Uterus (tissue), 2 donors: ENCODE data around the gene DNAAF1.

Source experiments
- CTCF ChIP-seq, 4 experiments: fragments of 200-600 bp in 2 of 4; fragments of 450-650 bp in 2 of 4; sonication (generic) in 2 of 4; IDR thresholded peaks; one replicate each; pipeline ENCODE4 v1.5.1; 2016 to 2019; ENCODE audit warnings: antibody characterized with exemption in 4 of 4, mild to moderate bottlenecking in 2 of 4, moderate library complexity in 1 of 4
- POLR2A ChIP-seq, 2 donors: fragments of 450-650 bp; IDR thresholded peaks; one replicate each; pipeline ENCODE4 v1.6.1; 2016; ENCODE audit warnings: antibody characterized with exemption in 2 of 2, mild to moderate bottlenecking in 1 of 2, moderate library complexity in 1 of 2

- TF ChIP-seq CTCF (IDR thresholded peaks at IDR 0.05) = no peak
- TF ChIP-seq POLR2A (IDR thresholded peaks at IDR 0.05) = no peak
These were observed 39.8 kb upstream of the DNAAF1 start for GRCh38 chr16:84105301-84105815.
